Activated CD4-positive, alpha-beta T cell treated with anti-CD3 and anti-CD28 coated beads, Interleukin-2, amount 50 U/mL, for 1 hour (primary cell): ENCODE results near the gene HNRNPCL4.
"Not testable (repeated sequence)": the region's sequence is repeated elsewhere in the genome, so short reads cannot be mapped to it uniquely, and the experiment has no call there.

Experiments
- DNase-seq: peaks from one replicate; pipeline ENCODE4 v3.0.0-alpha.2; 2020

Gene HNRNPCL4

DNA sequence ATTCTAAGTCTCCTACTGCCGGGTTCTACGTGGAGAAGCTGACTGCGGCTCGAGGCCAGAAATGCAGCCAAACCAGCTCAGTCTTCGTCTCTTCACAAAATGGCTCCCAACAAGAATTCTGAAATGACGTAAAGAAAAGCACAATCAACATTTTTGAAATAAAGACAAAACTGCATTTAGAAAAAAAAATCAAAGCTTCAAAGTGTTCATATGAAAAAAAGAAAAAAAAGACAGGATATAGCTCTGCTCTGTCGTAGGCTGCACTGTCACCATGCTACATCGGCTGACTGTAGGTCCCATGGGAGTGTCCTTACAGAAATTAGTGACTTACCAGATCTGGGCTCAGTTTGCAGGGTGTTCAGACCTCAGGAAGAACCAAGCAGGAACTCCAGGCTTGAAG lies at the start of gene HNRNPCL4:
TSS of gene HNRNPCL4 (minus strand) at position 101 of the 400 bp plus-strand sequence. CDS start 164 bp downstream, outside the sequence.
- DNase-seq: not testable (repeated sequence)

DNA sequence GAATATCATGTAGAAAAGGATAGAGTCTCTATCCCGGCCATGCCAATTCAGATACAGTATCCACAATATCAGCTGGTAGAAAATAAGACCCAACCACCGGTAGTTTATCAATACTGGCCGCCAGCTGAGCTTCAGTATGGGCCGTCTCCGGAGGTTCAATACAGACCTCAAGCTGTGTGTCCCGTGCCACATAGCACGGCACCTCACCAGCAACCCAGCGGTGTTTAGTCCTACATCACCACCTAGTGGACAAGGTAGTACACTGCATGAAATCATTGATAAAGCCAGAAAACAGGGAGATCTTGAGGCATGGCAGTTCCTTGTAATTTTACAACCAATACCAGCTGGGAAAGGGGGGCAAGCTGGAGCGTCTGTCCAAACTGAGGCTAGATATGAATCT lies 43.3 kb upstream of the HNRNPCL4 start:
- DNase-seq: not testable (repeated sequence)

DNA sequence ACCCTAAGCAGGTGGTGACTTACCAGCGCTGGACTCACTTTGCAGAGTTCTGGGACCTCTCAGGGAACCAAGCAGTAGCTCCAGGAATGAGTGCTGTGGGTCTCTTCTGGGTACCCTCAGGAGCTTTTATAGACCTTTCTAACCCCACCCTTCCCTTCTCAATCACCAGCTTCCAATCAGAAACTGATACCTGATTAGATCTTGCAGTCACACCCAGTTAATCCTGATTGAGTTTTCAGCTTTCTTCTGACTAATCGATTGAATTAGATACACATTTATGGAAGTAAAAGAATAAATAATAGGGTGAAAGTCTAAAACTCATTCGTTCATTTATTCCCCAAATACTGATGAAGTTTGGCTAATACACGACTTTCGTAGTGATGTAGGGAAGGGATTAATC lies 35.9 kb upstream of the HNRNPCL4 start, which contains the start of gene PRAMEF13:
TSS of gene PRAMEF13 (minus strand) at position 101 of the 400 bp plus-strand sequence. CDS start 1,820 bp downstream, outside the sequence.
- DNase-seq: not testable (repeated sequence)

DNA sequence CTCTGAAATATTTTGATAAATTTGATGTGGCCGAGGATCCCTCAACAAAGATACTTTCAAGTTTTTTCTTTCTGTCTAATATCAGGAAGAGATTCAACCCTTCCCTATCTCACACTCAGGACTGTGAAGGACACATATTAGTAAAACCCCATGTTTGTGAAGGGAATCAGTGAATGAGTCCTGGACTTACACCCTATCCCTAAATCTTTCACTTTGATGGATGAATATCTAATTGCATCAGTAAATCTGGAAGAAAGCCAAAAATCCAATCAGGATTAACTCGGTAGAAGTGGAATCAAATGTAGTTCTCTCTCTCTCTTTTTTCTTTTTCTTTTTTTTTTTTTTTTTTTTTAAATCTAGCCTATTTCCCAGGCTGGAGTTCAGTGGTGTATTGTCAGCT lies 6.1 kb upstream of the HNRNPCL4 start, which contains the start of gene PRAMEF9:
TSS of gene PRAMEF9 (plus strand) at position 301 of the 400 bp plus-strand sequence. CDS start 3,433 bp downstream, outside the sequence.
- not testable (repeated sequence) for DNase-seq

DNA sequence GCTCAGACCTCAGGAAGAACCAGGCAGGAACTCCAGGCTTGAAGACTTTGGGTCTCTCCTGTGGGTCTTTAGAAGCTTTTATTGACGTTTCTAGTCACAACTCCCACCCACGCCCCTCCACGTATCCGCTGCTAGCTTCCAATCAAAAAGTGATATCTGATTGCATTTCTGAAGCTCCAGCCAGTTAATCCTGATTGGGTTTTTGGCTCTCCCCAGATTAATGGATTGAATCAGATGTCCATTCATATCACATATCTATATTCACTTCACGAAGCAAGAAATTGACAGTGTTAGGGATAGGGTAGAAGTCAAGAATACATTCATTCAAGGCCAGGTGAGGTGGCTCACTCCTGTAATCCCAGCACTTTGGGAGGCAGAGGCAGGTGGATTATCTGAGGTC lies 9.5 kb downstream of the HNRNPCL4 start, which contains the start of gene PRAMEF26:
TSS of gene PRAMEF26 (minus strand) at position 101 of the 400 bp plus-strand sequence. CDS start 2,914 bp downstream, outside the sequence.
- DNase-seq: not testable (repeated sequence)

DNA sequence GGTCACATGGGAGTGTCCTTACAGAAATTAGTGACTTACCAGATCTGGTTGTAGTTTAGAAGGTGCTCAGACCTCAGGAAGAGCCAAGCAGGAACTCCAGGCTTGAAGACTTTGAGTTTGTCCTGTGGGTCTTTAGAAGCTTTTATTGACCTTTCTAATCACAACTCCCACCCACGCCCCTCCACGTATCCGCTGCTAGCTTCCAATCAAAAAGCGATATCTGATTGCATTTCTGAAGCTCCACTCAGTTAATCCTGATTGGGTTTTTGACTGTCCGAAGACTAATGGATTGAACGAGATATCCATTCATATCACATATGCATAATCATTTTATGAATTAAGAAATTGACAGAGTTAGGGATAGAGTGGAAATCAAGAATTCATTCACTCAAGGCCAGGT lies 48.7 kb downstream of the HNRNPCL4 start, which contains the start of gene HNRNPCL2:
TSS of gene HNRNPCL2 (minus strand) at position 101 of the 400 bp plus-strand sequence. CDS start 454 bp downstream, outside the sequence.
- DNase-seq: not testable (repeated sequence)
